HL-60 (cell line): ENCODE results near the gene MYADML2.

Experiments used
- DNase-seq, 2 experiments: peaks; one replicate each; pipeline ENCODE4 v3.0.0-alpha.2; 2010 to 2020; ENCODE audit warnings: low read depth in 1 of 2, low spot score in 1 of 2
- H3K27ac ChIP-seq: fragments of 250-450 bp; sonication (Bioruptor Pico); replicated peaks from 2 replicates; pipeline ENCODE4 v1.5.1; 2020; ENCODE audit warnings: mild to moderate bottlenecking, moderate library complexity
- H3K27me3 ChIP-seq: fragments of 250-450 bp; sonication (Bioruptor Pico); 2 replicates; pipeline ENCODE4 v1.5.1; 2021; ENCODE audit warnings: mild to moderate bottlenecking, moderate library complexity; ENCODE audit not compliant: insufficient read depth, poor library complexity, severe bottlenecking
- H3K4me3 ChIP-seq: replicated peaks from 2 replicates; pipeline ENCODE4 v1.5.1; 2011; ENCODE audit warnings: mild to moderate bottlenecking, control low read depth, low read length; ENCODE audit not compliant: insufficient read depth
- GABPA ChIP-seq: IDR thresholded peaks from 2 replicates; pipeline ENCODE4 v1.6.1; 2012; ENCODE audit warnings: low read depth
- POLR2AphosphoS5 ChIP-seq: IDR thresholded peaks from 2 replicates; pipeline ENCODE4 v1.6.1; 2012; ENCODE audit warnings: low read depth
- SPI1 ChIP-seq: IDR thresholded peaks from 2 replicates; pipeline ENCODE4 v1.6.1; 2012; ENCODE audit warnings: low read depth, mild to moderate bottlenecking, borderline replicate concordance
- TF ChIP-seq, protein P1 (sequence below): IDR thresholded peaks from 2 replicates; pipeline ENCODE4 v1.6.1; 2012; ENCODE audit warnings: low read depth; ENCODE audit not compliant: insufficient replicate concordance
- TF ChIP-seq, protein P2 (sequence below): IDR thresholded peaks from one replicate; pipeline ENCODE4 v1.5.1; 2011; ENCODE audit warnings: low read length, control low read depth, inconsistent platforms; ENCODE audit not compliant: insufficient read depth

Gene MYADML2

DNA sequence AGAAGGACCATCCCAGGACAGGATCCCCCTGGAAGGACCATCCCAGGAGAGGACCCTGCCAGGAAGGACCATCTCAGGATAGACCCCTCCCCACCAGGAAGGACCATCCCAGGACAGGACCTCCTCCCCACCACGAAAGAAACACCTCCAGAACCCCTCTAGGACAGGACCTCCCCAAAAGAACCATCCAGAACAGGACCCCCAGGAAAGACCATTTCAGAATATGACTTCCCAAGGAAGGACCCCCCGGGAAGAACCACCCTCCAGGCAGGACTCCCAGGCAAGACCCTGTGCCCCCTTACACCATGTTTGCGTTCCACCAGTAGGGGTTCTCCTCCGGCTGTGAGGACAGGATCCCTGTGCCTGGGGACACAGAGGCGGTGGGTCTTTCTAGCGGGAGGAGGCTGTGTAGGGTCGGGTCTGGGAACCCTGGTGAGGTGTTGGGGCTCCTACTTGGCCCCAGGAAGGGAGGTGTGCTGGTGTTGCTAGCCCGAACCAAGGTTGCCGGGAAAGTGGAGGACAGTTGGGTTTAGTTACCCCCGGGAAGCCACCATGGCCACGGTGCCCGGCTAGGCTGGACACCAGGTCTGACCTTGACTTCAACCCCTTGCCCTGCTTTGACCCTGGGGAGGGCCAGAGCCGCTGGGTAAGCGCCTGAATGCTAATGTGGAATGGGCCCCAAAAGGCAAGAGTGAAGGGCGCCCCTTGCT, 11.8 kb upstream of the MYADML2 start:
- peaks cover 14% of the 10 kb centered on the region for H3K27me3 ChIP-seq
- peak overlapping the region; percentile 31 for H3K4me3 ChIP-seq
- no peak overlapping the region for H3K27ac ChIP-seq
- no peak for TF ChIP-seq GABPA
- no peak for TF ChIP-seq POLR2AphosphoS5
- TF ChIP-seq, protein P1, sequence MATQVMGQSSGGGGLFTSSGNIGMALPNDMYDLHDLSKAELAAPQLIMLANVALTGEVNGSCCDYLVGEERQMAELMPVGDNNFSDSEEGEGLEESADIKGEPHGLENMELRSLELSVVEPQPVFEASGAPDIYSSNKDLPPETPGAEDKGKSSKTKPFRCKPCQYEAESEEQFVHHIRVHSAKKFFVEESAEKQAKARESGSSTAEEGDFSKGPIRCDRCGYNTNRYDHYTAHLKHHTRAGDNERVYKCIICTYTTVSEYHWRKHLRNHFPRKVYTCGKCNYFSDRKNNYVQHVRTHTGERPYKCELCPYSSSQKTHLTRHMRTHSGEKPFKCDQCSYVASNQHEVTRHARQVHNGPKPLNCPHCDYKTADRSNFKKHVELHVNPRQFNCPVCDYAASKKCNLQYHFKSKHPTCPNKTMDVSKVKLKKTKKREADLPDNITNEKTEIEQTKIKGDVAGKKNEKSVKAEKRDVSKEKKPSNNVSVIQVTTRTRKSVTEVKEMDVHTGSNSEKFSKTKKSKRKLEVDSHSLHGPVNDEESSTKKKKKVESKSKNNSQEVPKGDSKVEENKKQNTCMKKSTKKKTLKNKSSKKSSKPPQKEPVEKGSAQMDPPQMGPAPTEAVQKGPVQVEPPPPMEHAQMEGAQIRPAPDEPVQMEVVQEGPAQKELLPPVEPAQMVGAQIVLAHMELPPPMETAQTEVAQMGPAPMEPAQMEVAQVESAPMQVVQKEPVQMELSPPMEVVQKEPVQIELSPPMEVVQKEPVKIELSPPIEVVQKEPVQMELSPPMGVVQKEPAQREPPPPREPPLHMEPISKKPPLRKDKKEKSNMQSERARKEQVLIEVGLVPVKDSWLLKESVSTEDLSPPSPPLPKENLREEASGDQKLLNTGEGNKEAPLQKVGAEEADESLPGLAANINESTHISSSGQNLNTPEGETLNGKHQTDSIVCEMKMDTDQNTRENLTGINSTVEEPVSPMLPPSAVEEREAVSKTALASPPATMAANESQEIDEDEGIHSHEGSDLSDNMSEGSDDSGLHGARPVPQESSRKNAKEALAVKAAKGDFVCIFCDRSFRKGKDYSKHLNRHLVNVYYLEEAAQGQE: no peak
- TF ChIP-seq, protein P2, sequence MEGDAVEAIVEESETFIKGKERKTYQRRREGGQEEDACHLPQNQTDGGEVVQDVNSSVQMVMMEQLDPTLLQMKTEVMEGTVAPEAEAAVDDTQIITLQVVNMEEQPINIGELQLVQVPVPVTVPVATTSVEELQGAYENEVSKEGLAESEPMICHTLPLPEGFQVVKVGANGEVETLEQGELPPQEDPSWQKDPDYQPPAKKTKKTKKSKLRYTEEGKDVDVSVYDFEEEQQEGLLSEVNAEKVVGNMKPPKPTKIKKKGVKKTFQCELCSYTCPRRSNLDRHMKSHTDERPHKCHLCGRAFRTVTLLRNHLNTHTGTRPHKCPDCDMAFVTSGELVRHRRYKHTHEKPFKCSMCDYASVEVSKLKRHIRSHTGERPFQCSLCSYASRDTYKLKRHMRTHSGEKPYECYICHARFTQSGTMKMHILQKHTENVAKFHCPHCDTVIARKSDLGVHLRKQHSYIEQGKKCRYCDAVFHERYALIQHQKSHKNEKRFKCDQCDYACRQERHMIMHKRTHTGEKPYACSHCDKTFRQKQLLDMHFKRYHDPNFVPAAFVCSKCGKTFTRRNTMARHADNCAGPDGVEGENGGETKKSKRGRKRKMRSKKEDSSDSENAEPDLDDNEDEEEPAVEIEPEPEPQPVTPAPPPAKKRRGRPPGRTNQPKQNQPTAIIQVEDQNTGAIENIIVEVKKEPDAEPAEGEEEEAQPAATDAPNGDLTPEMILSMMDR: no peak
- TF ChIP-seq SPI1: no peak
- no peak for DNase-seq

DNA sequence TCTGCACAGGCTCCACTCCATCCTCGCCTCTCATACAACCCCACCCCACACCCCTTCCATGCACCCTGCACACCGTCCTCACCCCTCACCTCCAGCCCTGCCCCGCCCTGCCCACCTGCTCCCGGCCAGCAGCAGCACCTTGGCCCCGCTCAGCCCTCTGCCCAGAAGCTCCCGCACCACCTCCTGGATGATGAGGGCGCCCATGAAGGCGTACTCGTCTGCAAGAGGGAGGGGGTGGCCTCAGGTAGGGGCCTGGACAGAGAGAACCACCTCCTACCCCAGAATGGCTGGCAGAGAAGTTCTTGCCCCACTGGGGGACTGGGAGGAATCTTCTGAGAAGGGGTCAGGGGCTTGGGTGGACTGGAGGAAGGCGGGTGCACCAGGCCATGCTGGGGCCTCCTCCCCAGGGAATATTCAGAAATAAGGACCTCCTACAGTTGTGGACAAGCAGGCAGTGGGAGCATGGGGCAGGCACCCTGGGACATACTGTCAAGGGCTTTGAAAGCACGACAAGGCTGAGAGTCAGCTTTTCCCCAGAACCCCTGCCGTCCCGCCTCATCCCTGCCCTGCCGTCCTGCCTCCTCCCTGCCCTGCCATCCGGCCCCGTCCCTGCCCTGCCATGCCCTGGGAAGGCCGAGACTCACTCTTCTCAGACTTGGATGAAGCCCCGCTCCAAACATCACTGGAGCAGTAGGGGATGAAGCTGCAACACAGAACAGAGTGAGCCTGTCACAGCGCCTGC, 10.8 kb upstream of the MYADML2 start:
- Histone ChIP-seq H3K4me3 (no peak overlapping the region), H3K27me3 (peaks cover 14% of the 10 kb centered on the region), H3K27ac (no peak overlapping the region)
- no peak for TF ChIP-seq SPI1
- TF ChIP-seq POLR2AphosphoS5: no peak
- no peak for TF ChIP-seq GABPA
- TF ChIP-seq, protein P1: no peak
- TF ChIP-seq, protein P2: no peak
- DNase-seq: no peak

DNA sequence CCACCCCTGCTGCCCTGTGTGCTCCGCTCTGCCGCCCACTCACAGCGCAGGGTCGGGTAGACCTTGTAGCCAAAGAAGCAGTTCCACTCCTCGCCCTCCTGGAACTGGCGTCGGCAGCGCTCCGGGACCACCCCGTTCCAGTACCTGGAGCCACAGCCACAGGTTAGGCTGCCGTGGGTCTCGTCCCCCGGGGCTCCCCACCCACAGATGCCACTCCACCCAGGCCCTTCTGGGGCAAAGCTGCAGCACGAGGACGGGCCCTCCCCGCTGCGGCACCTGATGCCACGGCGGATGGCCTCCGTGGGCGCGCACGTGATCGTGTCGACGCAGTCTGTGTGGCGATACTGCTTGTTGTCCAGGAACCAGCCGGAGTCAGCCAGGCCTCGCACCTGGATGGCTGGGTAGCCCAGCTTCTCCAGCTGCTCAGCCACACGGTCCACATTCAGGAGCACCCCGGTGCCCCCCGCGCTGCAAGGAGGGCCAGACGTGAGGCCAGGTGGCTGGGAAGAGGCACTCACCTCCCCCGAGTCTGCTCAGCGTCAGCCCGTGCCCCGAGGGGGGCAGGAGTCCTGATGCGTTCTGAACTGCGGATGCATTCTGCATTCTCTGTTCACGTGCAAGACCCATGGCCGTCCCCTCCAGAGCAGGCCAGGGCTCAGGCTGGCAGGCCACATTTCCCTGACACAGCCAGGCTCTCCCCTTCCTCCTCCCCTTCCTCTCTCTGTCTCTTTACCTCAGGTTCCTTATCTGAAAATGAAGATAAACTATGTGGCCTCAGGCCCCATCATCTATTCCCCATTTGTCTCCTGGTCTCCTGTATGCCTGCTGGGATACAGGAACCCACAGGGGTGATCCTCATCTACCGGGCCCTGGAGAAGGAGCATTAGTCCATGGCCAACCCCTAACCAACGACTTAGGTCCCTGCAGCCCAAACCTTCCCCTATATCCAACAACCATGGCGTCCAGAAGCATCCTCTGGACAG, 9.9 kb upstream of the MYADML2 start:
- H3K27me3 ChIP-seq: peaks cover 9% of the 10 kb centered on the region
- TF ChIP-seq SPI1 (no peak), GABPA (no peak), POLR2AphosphoS5 (no peak)
- TF ChIP-seq, protein P2: no peak
- TF ChIP-seq, protein P1: no peak
- H3K4me3 ChIP-seq: no peak overlapping the region
- H3K27ac ChIP-seq: no peak overlapping the region
- no peak for DNase-seq
